H1 (cell line): ENCODE results near the gene ABCA5. TPM values are rescaled to one million over a fixed set of nuclear protein-coding genes. Genes with fewer than 3 reads are reported as not detected.

Experiments
- CTCF ChIA-PET: fragments of 300-600 bp; sonication (Branson Sonifier 250); formaldehyde crosslinking; loops from one replicate; lab custom pipeline; 2021; ENCODE audit not compliant: partially characterized antibody; lab: Charles Lee
- POLR2A ChIA-PET: fragments of 300-600 bp; sonication (Branson Sonifier 250); formaldehyde crosslinking; loops from one replicate; lab custom pipeline; 2021; ENCODE audit warnings: inconsistent platforms; ENCODE audit not compliant: partially characterized antibody; lab: Charles Lee
- DNase-seq, 2 experiments: peaks; one replicate each; pipeline versions ENCODE4 v3.0.0 to v3.0.0-alpha.2; 2010 to 2022; ENCODE audit warnings: low spot score in 2 of 2, low read depth in 1 of 2, mixed read lengths in 1 of 2
- FAIRE-seq: peaks from 2 replicates; lab custom pipeline; 2011; peaks lifted over from hg19 to GRCh38; lab: Jason Lieb, UNC
- H2AFZ ChIP-seq: 2 replicates; pipeline ENCODE4 v1.8.1; 2012; ENCODE audit warnings: low read length, inconsistent platforms
- H2AK5ac ChIP-seq: 2 replicates; pipeline ENCODE4 v1.6.1; 2013; ENCODE audit warnings: low read depth, low read length
- H2BK120ac ChIP-seq: replicated peaks from 2 replicates; pipeline ENCODE3; 2013; ENCODE audit warnings: low read depth, low read length, inconsistent platforms
- H2BK12ac ChIP-seq: 2 replicates; pipeline ENCODE4 v1.6.1; 2013; ENCODE audit warnings: low read depth, low read length
- H2BK15ac ChIP-seq: 2 replicates; pipeline ENCODE4 v1.6.1; 2013; ENCODE audit warnings: low read length
- H2BK20ac ChIP-seq: 2 replicates; pipeline ENCODE4 v1.6.1; 2013; ENCODE audit warnings: low read length
- H2BK5ac ChIP-seq: 2 replicates; pipeline ENCODE4 v1.6.1; 2013; ENCODE audit warnings: low read depth, low read length
- H3K14ac ChIP-seq: 2 replicates; pipeline ENCODE4 v1.6.1; 2013; ENCODE audit warnings: inconsistent platforms; ENCODE audit not compliant: insufficient read length
- H3K18ac ChIP-seq: 2 replicates; pipeline ENCODE4 v1.6.1; 2013; ENCODE audit warnings: low read length; ENCODE audit errors: extremely low read depth
- H3K23ac ChIP-seq: 2 replicates; pipeline ENCODE4 v1.6.1; 2013; ENCODE audit warnings: inconsistent platforms; ENCODE audit not compliant: insufficient read length
- H3K23me2 ChIP-seq: 2 replicates; pipeline ENCODE4 v1.6.1; 2013; ENCODE audit warnings: low read depth, low read length
- H3K27ac ChIP-seq: 2 replicates; pipeline ENCODE4 v1.6.1; 2011; ENCODE audit warnings: low read depth, low read length, inconsistent platforms
- H3K27me3 ChIP-seq, 4 experiments: replicated peaks in 1 of 4; 1 replicate in 1 of 4; 2 replicates in 3 of 4; pipeline versions ENCODE4 v1.6.1 to v1.8.1; 2011 to 2013; ENCODE audit warnings: low read length in 3 of 4, mild to moderate bottlenecking in 3 of 4, inconsistent platforms in 2 of 4, mixed read lengths in 2 of 4, moderate library complexity in 1 of 4; ENCODE audit not compliant: control insufficient read depth in 3 of 4, insufficient read depth in 3 of 4; ENCODE audit errors: extremely low read depth in 1 of 4
- H3K36me3 ChIP-seq, 4 experiments: 2 replicates each; pipeline versions ENCODE4 v1.6.1 to v1.8.1; 2011 to 2013; ENCODE audit warnings: mild to moderate bottlenecking in 4 of 4, low read length in 3 of 4, moderate library complexity in 2 of 4, control low read depth in 1 of 4, inconsistent platforms in 1 of 4; ENCODE audit not compliant: insufficient read depth in 4 of 4, control insufficient read depth in 2 of 4
- H3K4ac ChIP-seq: replicated peaks from 2 replicates; pipeline ENCODE3; 2013; ENCODE audit warnings: low read length, low read depth, mixed read lengths, inconsistent platforms; ENCODE audit not compliant: insufficient read length
- H3K4me1 ChIP-seq, 4 experiments: replicated peaks in 1 of 4; 1 replicate in 1 of 4; 2 replicates in 3 of 4; pipeline versions ENCODE4 v1.6.1 to v1.8.1; 2011 to 2013; ENCODE audit warnings: low read length in 3 of 4, inconsistent platforms in 2 of 4, mixed read lengths in 1 of 4; ENCODE audit not compliant: insufficient read depth in 4 of 4, control insufficient read depth in 3 of 4
- H3K4me2 ChIP-seq, 2 experiments: 2 replicates each; pipeline versions ENCODE4 v1.6.1 to v1.8.1; 2011 to 2013; ENCODE audit warnings: low read depth in 2 of 2, low read length in 2 of 2, control low read depth in 1 of 2, inconsistent platforms in 1 of 2, mild to moderate bottlenecking in 1 of 2; ENCODE audit not compliant: insufficient read depth in 1 of 2
- H3K4me3 ChIP-seq, 4 experiments: fragments of 200-600, 300-600 bp in 1 of 4; sonication (generic), shearing (Covaris generic), sonication (Bioruptor Twin) in 1 of 4; 2 replicates each; pipeline versions ENCODE4 v1.5.1 to v1.8.1; 2011 to 2016; ENCODE audit warnings: low read length in 4 of 4, low read depth in 3 of 4, control low read depth in 2 of 4, inconsistent platforms in 2 of 4, mild to moderate bottlenecking in 2 of 4, mixed read lengths in 1 of 4, moderate library complexity in 1 of 4; ENCODE audit not compliant: insufficient read depth in 2 of 4; ENCODE audit errors: extremely low read depth in 1 of 4
- H3K56ac ChIP-seq: replicated peaks from 2 replicates; pipeline ENCODE3; 2013; ENCODE audit warnings: low read depth, mild to moderate bottlenecking, mixed read lengths, low read length, inconsistent platforms; ENCODE audit not compliant: insufficient read length
- H3K79me1 ChIP-seq: 2 replicates; pipeline ENCODE4 v1.6.1; 2013; ENCODE audit warnings: low read depth, low read length, control low read depth
- H3K79me2 ChIP-seq, 2 experiments: 2 replicates each; pipeline versions ENCODE4 v1.6.1 to v1.8.1; 2012 to 2013; ENCODE audit warnings: low read length in 2 of 2, mild to moderate bottlenecking in 2 of 2, inconsistent platforms in 1 of 2; ENCODE audit not compliant: insufficient read depth in 2 of 2, control insufficient read depth in 1 of 2
- H3K9ac ChIP-seq, 4 experiments: replicated peaks in 1 of 4; 1 replicate in 1 of 4; 2 replicates in 3 of 4; pipeline versions ENCODE4 v1.6.1 to v1.8.1; 2011 to 2013; ENCODE audit warnings: low read depth in 3 of 4, low read length in 3 of 4, control low read depth in 2 of 4, mild to moderate bottlenecking in 2 of 4, moderate library complexity in 2 of 4, inconsistent platforms in 1 of 4; ENCODE audit errors: extremely low read depth in 1 of 4
- H3K9me3 ChIP-seq, 2 experiments: 2 replicates each; pipeline versions ENCODE4 v1.6.1 to v1.8.1; 2012 to 2013; ENCODE audit warnings: mild to moderate bottlenecking in 2 of 2, moderate library complexity in 2 of 2, control low read depth in 1 of 2, inconsistent platforms in 1 of 2, low read depth in 1 of 2, low read length in 1 of 2, mixed read lengths in 1 of 2; ENCODE audit not compliant: insufficient read depth in 2 of 2
- H4K20me1 ChIP-seq, 2 experiments: replicated peaks in 1 of 2; 2 replicates each; pipeline versions ENCODE3 to v1.8.1; 2011 to 2013; ENCODE audit warnings: inconsistent platforms in 2 of 2, low read length in 2 of 2, mild to moderate bottlenecking in 1 of 2; ENCODE audit not compliant: insufficient read depth in 2 of 2, control insufficient read depth in 1 of 2
- H4K5ac ChIP-seq: 2 replicates; pipeline ENCODE4 v1.6.1; 2013; ENCODE audit warnings: low read length, low read depth, mixed read lengths, inconsistent platforms; ENCODE audit not compliant: insufficient read length
- H4K8ac ChIP-seq: 2 replicates; pipeline ENCODE4 v1.8.0; 2013; ENCODE audit warnings: mild to moderate bottlenecking, moderate library complexity, low read length, inconsistent platforms; ENCODE audit not compliant: insufficient read depth; ENCODE audit errors: extremely low read depth
- H4K91ac ChIP-seq: replicated peaks from 2 replicates; pipeline ENCODE3; 2013; ENCODE audit warnings: low read length, mixed read lengths, inconsistent platforms; ENCODE audit not compliant: insufficient read length
- CBX8 ChIP-seq: fragments of 300-800, 300-1000 bp; sonication (generic); IDR thresholded peaks from 2 replicates; pipeline ENCODE4 v1.7.1; 2016; ENCODE audit warnings: low read depth, low read length, borderline replicate concordance
- CEBPB ChIP-seq: IDR thresholded peaks from 2 replicates; pipeline ENCODE4 v1.6.1; 2012; ENCODE audit warnings: low read depth, low read length
- CHD1 ChIP-seq: IDR thresholded peaks from 2 replicates; pipeline ENCODE4 v1.6.1; 2012; ENCODE audit warnings: low read depth, low read length, improper control_type of control experiment
- GABPA ChIP-seq: IDR thresholded peaks from 2 replicates; pipeline ENCODE4 v1.6.1; 2011; ENCODE audit warnings: mild to moderate bottlenecking, low read length, moderate library complexity, borderline replicate concordance; ENCODE audit not compliant: insufficient read depth
- HDAC2 ChIP-seq, 2 experiments: fragments of 300-600 bp in 1 of 2; sonication (generic) in 1 of 2; IDR thresholded peaks; 2 replicates each; pipeline ENCODE4 v1.6.1; 2011 to 2012; ENCODE audit warnings: low read depth in 2 of 2, low read length in 2 of 2, mild to moderate bottlenecking in 2 of 2, moderate library complexity in 2 of 2, borderline replicate concordance in 1 of 2, inconsistent platforms in 1 of 2
- JUN ChIP-seq: IDR thresholded peaks from 2 replicates; pipeline ENCODE4 v1.6.1; 2011; ENCODE audit warnings: low read depth, mild to moderate bottlenecking, improper control_type of control experiment, low read length
- KDM1A ChIP-seq: fragments of 200-600, 300-600 bp; sonication (generic); IDR thresholded peaks from 2 replicates; pipeline ENCODE4 v1.7.1; 2016; ENCODE audit warnings: mild to moderate bottlenecking, low read length, borderline replicate concordance
- KDM5A ChIP-seq: fragments of 200-600 bp; IDR thresholded peaks from 2 replicates; pipeline ENCODE4 v1.7.1; 2012; ENCODE audit warnings: mild to moderate bottlenecking, low read length, inconsistent platforms, mixed read lengths
- NANOG ChIP-seq: IDR thresholded peaks from 2 replicates; pipeline ENCODE4 v1.6.1; 2011; ENCODE audit warnings: low read length, low read depth, mild to moderate bottlenecking, inconsistent platforms; ENCODE audit not compliant: insufficient read depth, poor library complexity, severe bottlenecking
- PHF8 ChIP-seq: fragments of 200-600 bp; sonication (generic); conservative IDR thresholded peaks from 2 replicates; pipeline ENCODE4 v1.7.1; 2012; ENCODE audit warnings: low read depth, mild to moderate bottlenecking, inconsistent platforms, low read length, moderate library complexity
- SP1 ChIP-seq: IDR thresholded peaks from 2 replicates; pipeline ENCODE4 v1.6.1; 2011; ENCODE audit warnings: low read depth, low read length
- TAF7 ChIP-seq: optimal IDR thresholded peaks from 2 replicates; pipeline ENCODE3; 2011; ENCODE audit warnings: low read depth, mild to moderate bottlenecking, inconsistent platforms, low read length, moderate library complexity, borderline replicate concordance
- TEAD4 ChIP-seq: IDR thresholded peaks from 2 replicates; pipeline ENCODE4 v1.6.1; 2012; ENCODE audit warnings: low read depth, low read length, inconsistent platforms, mixed read lengths
- WGBS, 2 experiments: shearing (Covaris generic) in 1 of 2; methylation state at CpG; one replicate each; pipeline versions ENCODE4 v1.1.6 to v1.1.7; 2013 to 2015; ENCODE audit warnings: low lambda C conversion rate in 2 of 2, mixed read lengths in 2 of 2, inconsistent platforms in 1 of 2, low coverage in 1 of 2, missing lambda C conversion rate in 1 of 2; ENCODE audit not compliant: insufficient replicate concordance in 2 of 2, insufficient coverage in 1 of 2, insufficient read length in 1 of 2; ENCODE audit errors: extremely low coverage in 1 of 2, missing lambda C conversion rate in 1 of 2; 5-methylcytosine and 5-hydroxymethylcytosine counted together
- polyA plus RNA-seq, 7 experiments: library from polyadenylated mRNA; depleted of rRNA in 3 of 7; stranded (reverse) in 5 of 7; unstranded in 2 of 7; fragments of >200 nt in 5 of 7; fragments of 200-250 nt in 2 of 7; gene quantifications; 1 replicate in 5 of 7; 2 replicates in 1 of 7; 4 replicates in 1 of 7; pipeline versions ENCODE4 v1.2.1 to v1.2.3, GENCODE V29; 2011 to 2013; ENCODE audit warnings: missing spikeins in 2 of 7, mixed read lengths in 2 of 7
- total RNA-seq: library from RNA; stranded (reverse); fragmentation: NEBNext Ultra II Directional; extraction: Animal tissue kit (Norgen Biotek cat#: 25700); gene quantifications from 2 replicates; pipeline ENCODE4 v1.2.1, GENCODE V29; 2021

The ABCA5 gene
- total and polyA plus RNA-seq, 2 of the 8 experiments (the other 6 are each of a cell fraction or from before 2014, with no cell fraction given) = 1.3 to 4.1 TPM

DNA sequence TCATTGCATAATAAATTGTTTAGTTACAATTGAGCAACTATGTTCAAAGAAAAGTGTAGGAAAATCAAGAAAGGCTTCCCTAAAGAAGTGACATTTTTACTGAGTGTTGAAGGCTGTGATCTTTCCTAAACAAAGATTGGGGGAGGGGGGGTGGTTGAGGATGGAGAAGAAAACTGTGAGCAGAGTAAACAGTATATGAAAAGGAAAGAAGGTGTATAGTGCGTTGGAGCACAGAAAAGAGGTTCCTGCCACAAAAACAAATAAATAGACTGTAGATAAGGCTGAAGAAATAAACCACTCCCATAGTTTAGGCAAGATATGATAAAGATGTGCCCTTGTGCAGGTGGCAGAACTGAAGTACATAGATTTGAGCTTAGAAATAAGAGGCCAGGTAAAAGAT is 106.8 kb downstream of the ABCA5 start:
- H3K36me3 ChIP-seq = no peaks in the 10 kb centered on the region
- H3K27ac ChIP-seq = no peak overlapping the region
- POLR2A ChIA-PET = no interaction called here
- H3K18ac ChIP-seq = no peak overlapping the region
- H4K8ac ChIP-seq = no peak overlapping the region
- no peak overlapping the region for H2AFZ ChIP-seq
- H3K79me1 ChIP-seq = no peaks in the 10 kb centered on the region
- 100% methylated on average over 1 of the region's 1 CpG; no CpG with 5 or more reads in 1 of the 2 experiments for WGBS, 2 experiments
- H3K79me2 ChIP-seq = no peaks in the 10 kb centered on the region
- no peaks in the 10 kb centered on the region for H4K20me1 ChIP-seq
- no peaks in the 10 kb centered on the region for H3K9me3 ChIP-seq
- no peak overlapping the region for H3K4me3 ChIP-seq
- no peak overlapping the region for H3K4me2 ChIP-seq
- H4K5ac ChIP-seq = no peak overlapping the region
- DNase-seq = no peak
- no peak overlapping the region for H4K91ac ChIP-seq
- no peak overlapping the region for H2BK120ac ChIP-seq
- no peak overlapping the region for H2BK20ac ChIP-seq
- no peak overlapping the region for H3K23ac ChIP-seq
- H2AK5ac ChIP-seq = no peak overlapping the region
- no peak overlapping the region for H2BK15ac ChIP-seq
- no peak overlapping the region for H2BK12ac ChIP-seq
- no peak overlapping the region for H3K14ac ChIP-seq
- CTCF ChIA-PET = interaction anchor here (0.7 kb wide), 1 partner anchor 27 kb away, joined by 3 read pairs; no protein-coding TSS in a partner anchor
- no peak for FAIRE-seq
- no peaks in the 10 kb centered on the region for H3K4me1 ChIP-seq
- H3K23me2 ChIP-seq = no peaks in the 10 kb centered on the region
- no peak overlapping the region for H3K4ac ChIP-seq
- H3K27me3 ChIP-seq = no peaks in the 10 kb centered on the region
- H2BK5ac ChIP-seq = no peak overlapping the region
- H3K56ac ChIP-seq = no peak overlapping the region
- H3K9ac ChIP-seq = no peak overlapping the region
- TF ChIP-seq TEAD4 (no peak), CHD1 (no peak), JUN (no peak), HDAC2 (IDR thresholded peaks at IDR 0.05; ENCODE audit: borderline replicate concordance in 1 of 2, low read depth in 2 of 2, low read length in 2 of 2) (no peak), SP1 (no peak), CEBPB (no peak), CBX8 (no peak), KDM5A (no peak), TAF7 (no peak), GABPA (no peak), KDM1A (no peak), NANOG (no peak), PHF8 (no peak)
